GM19455 (cell line): ENCODE measurements around the gene INTS1.
"Not testable (repeated sequence)": the region's sequence is repeated elsewhere in the genome, so short reads cannot be mapped to it uniquely, and the experiment has no call there.

Experiments used
- ATAC-seq: cut with Tn5 transposase; IDR thresholded peaks from one replicate; pipeline ENCODE4 v1.9.1; 2021; ENCODE audit not compliant: unreplicated experiment

Gene INTS1

DNA sequence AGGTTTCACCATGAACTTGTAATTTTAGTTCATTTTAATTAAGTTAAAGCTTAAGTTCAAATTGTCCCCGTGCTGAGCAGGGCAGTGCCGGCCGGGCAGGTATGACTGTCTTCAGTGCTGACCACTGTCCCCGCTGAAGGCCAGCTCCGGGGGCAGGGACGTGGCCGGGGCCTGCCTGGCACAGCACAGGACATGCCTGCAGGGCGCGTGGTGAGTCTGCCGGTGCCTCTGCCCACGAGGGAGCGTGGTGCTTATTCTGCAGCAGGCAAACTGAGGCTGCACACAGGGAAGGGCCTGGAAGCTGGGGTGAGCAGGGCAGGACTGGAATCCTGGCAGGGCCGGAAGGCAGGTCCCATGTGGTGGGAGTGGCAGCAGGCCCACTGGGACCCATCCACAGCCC lies 54.7 kb downstream of the INTS1 start:
- ATAC-seq: no peak

DNA sequence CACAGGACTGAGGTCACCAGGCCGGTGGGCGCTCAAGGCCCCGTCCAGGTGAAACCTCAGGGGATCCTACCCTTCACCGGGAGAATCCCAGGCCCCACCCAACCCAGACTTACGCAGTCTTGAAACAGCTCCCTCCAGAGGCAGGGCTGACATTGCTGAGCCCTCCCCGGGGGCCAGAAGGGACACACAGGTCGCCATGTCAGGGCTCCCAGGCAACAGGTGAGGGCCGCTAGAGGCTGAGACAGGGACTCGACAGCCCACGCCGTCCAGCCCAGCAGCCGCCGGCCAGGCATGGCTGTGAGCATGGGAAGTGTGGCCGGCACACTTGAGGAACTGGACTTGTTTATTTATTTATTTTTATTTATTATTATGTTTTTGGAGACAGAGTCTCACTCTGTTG lies 55.2 kb downstream of the INTS1 start:
- no peak for ATAC-seq

DNA sequence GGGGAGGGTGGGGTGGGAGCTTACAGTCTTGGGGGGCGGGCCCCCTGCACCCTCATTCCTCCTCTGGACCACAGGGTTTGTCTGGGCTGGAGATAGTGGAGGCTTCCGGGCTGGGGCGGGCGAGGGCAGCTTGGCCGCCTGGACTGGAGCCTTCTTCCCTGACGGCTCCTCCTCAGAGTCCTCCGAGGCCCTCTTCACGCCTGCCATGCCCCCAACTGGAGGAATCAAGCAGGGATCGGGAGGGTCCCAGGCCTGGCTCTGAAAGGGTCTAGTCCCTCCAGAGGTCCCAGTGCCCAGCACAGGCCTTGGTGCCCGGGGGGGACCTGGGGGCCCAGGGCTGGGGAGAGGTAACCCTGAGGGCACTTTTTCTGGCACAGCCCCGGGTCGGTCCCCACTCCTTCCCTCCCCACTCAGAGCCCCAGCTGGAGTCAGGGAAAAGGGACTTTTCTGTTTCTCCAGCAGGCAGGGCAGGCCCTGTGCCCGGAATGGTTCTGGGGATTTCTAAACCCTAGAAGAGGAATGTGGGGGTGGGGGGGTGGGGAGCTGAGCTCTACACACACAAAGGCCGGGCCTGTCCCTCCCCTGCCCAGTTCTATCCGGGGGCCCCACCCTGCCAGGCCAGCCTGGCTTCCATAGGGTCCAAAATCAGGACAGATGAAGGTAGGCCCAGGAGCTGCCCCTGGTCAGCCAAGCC lies 56.5 kb downstream of the INTS1 start:
- no peak for ATAC-seq

DNA sequence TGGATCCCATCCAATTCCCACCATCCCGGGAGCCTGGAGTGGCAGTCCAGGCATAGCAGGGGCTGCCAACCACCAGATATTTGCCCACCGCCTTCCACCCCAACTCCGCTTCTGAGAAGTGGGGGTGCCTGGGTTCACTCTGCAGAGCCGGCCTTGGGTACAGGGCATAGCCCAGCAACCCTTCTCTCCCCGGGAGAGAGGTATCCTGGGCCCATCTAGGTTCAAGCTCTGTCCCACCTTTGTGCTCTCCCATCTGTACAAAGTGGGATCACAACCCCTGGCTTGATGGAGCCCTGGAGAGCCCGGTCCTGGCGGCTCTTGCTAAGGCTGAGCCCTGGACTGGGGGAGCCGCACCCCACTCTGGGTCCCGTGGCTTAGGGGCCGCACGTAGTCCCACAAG lies 57.1 kb downstream of the INTS1 start:
- ATAC-seq: no peak

DNA sequence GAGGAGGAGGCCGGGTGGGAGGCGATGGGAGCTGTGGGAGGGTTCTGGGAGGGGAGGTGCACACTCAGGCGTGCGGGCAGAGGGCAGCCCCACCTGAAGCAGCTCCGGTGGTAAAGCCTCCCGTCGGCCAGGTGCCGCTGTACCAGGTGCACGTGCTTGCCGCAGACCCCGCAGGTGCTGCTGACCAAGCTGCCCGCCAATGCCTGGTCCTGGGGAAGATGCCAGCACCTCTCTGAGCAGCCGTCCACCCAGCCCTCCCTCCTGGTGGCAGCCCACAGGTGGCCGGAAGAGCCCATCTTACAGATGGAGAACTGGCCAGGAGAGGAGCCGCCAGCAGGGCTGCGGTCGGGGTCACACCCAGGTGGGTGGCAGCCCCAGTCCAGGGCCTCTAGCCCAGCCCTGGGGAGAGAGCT lies 57.6 kb downstream of the INTS1 start:
- ATAC-seq: no peak

DNA sequence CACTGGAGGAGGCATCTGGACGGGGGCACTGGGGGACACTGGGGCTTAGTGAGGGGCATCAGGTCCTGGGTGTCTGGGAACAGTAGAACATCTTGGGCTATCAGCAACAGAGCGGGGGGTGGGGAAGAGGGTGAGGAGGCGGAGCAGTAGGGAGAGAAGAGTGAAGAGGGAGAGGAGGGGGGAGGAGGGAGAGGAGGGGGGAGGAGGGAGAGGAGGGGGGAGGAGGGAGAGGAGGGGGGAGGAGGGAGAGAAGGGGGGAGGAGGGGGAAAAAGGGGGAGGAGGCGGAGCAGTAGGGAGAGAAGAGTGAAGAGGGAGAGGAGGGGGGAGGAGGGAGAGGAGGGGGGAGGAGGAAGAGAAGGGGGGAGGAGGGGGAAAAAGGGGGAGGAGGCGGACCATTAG lies 58.2 kb downstream of the INTS1 start:
- not testable (repeated sequence) for ATAC-seq

DNA sequence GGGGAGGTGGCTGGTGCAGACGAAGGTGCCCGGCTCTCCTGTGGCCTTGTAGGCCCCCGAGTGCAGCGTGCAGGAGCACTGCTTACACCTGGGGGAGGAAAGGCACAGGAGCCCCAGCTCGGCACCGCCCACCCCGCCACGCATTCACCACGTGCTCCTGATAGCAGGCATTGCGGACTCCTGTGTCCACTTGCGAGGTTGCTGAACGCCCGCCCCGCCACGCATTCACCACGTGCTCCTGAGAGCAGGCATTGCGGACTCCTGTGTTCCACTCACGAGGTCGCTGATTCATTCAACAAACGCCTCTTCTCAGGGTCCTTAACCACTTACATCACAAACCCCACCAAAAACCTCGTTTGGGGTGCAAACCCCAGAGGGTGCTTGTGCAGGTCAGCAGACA lies 58.8 kb downstream of the INTS1 start:
- no peak for ATAC-seq

DNA sequence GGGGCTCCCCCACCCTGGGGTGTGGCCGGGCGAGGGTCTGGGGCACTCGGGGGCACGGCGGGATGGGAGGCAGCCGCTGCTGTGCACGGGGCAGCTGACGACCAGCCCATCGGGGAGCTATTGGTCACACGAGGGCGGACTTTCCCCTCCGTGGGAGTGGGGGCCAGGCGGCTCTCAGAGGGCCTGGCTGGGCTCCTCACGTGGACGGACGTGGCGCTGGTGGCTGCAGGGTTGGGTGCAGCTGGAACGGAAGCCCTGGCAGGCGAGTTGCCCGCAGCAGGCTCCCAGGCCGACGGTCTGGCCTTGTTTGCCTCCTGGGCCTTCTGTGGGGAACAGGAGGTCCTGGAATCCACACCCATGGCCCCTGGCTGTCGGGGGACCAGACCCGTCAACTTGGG lies 59.3 kb downstream of the INTS1 start:
- no peak for ATAC-seq

DNA sequence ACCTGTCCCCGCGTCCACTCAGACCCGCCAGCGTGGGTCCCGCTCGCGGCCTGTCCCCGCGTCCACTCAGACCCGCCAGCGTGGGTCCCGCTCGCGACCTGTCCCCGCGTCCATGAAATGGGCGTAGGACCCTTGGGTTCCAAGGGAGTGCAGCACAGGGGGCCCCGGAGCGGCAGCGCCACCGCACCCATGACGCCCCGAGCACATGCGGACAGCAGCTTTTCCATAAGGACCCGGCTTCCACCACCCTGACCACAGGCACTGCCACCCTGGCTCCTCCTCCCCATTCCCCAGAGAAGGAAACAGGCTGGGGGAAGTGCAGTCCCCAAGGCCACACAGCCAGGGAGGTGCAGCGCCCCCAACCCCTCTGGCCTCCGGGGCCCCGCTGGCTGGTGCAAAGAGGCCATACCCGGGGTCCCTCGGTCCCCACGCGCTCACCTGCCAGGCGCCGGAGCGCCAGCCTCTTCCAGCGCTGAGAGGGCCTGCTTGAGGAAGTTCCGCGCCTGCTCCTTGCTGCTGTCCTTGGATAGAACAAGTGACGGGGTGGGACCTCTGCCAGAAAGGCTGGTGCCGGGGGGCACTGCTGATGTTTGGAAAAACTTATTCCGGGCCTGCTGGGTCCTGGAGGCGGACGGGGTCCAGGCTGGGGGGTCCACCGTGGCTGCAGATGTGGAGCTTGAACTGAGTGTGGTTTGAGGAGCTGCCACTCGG lies 59.8 kb downstream of the INTS1 start:
- no peak for ATAC-seq

DNA sequence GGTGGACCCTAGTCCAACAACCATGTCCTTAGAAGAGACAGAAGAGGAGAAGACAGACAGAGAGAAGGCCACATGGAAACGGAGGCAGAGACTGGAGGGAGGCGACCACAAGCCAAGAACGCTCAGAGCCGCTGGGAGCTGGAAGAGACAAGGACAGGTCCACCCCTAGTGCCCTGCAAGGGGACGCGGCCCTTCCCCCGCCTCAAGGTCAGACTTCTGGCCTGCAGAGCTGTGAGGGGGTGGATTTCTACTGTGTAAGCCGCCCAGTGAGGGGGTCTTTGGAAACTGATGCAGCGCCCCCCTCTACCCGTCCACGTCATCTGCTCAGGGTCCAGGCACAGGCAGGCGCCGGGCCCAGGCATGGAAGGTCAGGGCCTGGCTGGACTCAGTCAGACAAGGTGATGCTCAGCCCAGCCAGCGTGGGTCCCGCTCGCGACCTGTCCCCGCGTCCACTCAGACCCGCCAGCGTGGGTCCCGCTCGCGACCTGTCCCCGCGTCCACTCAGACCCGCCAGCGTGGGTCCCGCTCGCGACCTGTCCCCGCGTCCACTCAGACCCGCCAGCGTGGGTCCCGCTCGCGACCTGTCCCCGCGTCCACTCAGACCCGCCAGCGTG lies 60.5 kb downstream of the INTS1 start:
- ATAC-seq: not testable (repeated sequence)

DNA sequence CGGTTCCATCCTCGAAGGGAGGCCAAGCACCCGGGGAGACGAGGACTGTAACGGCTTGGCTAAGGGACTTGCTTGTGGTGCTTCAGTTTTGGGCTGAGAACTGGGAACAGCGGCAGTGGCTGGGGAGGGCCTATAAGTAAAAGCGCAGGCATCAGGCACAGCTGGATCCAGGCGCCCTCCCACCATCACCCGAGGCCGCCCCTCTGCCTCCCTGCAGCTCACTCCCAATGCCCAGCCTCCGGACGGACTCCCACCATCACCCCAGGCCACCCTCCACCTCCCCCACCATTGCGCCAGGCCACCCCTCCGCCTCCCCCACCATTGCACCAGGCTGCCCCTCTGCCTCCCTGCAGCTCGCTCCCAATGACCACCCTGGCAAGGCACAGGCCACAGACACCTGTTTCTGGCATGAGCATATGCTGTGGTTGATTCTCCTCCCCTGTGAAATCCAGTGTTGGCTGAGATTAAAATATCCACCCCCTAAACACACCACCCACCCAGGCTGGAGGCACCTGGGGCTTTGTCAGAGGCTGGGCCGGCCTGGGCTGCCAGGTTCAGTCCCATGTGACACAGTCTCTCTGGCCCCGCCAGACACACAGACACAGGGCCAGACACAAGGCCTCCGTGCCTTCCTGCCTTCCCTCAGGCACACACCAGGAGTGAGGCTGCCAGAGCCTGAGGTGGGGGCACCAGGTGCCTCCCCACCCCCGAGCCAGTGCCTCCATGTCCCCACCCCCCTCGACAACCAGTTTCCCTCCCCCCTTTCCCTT lies 61.6 kb downstream of the INTS1 start:
- no peak for ATAC-seq

DNA sequence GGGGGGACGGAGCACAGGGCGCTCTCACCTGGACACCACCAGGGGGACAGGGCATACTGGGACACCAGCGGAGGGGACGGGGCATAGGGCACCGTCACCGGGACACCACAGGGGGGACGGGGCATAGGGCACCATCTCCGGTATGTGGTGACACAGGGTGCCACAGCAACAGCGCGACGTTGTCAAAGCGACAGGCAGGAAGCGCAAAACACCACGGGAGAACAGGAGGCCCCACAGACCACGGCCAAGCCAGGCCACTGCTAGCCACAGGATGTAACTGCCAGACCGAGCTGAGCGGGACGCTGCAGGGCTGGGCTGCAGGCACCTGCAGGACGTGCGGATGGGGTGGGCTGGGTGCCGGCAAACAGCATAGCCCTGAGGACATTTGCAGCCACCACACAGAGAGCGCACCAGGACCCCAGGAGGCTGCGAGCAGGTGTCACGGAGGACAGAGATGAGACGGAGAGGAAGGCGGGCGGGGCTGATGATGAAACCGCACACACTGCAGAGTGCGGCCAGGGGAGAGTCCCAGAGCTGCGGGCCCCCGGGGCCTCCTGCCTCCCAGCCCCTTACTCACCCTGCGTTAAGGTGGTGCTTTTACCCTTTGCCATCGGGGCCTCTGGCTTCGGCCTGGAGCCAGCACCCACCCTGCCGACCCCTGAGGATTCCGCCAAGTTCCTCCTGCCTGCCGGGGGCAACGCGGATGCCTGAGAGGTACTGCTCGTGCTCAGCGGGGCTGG lies 62.4 kb downstream of the INTS1 start:
- no peak for ATAC-seq

DNA sequence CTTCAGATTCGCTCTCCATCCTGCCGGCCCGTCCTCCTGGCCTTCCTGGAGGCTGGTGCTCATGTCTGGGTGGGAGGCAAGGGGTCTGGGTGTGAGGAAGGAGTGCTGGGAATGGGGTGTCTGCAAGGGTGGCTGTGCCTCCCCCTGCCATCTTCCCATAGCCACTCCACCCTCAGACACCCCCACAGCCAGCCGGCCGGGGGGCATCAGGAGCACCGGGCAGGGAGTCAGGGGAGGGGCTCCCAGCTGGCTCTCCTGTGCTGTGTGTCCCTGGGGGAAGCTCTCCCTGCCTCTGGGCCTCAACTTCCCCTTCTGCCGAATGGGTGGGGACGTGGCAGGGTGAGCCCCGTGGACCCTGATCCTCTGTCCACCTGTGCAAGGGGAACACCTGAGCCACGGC lies 63.6 kb downstream of the INTS1 start:
- no peak for ATAC-seq

DNA sequence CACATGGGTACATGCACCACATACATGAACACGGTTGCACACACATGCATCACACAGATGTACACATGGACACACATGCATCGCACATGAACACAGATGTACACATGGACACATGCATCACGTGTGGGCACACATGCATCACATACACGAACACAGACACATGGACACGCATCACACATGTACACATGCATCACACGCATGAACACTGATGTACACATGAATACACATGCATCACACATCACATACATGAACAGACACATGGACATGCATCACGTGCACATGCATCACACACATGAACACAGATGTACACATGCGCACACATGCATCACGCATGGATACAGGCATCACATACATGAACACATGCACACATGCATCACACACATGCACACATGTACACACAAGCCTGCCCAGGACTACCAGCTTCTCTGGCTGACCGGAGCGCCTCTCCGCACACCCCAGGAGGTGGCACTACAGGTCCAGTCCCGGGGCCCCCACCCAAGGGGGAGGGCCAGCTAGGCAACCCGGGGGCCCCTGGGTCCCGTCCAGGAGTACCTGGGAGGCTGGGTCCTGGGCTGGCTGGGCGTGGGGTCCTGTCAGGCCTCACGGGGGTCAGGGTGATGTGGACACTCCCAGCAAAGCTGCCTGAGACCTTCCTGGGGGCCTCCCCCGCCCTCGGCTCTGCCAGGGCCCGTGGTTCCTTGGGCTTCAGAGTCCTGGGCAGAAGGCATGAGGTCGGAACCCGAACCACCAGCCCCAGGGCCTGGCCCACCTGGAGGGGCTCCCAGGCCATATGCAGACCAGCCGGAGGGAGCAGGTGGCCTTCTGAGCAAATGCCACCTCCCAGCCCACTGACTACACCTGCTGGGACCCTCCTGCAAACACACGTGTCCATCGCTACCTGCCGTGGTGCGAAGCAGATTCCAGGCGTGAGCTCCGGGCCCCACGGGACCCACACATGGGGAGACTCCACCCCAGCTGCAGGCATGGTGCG lies 64.5 kb downstream of the INTS1 start:
- ATAC-seq: no peak

DNA sequence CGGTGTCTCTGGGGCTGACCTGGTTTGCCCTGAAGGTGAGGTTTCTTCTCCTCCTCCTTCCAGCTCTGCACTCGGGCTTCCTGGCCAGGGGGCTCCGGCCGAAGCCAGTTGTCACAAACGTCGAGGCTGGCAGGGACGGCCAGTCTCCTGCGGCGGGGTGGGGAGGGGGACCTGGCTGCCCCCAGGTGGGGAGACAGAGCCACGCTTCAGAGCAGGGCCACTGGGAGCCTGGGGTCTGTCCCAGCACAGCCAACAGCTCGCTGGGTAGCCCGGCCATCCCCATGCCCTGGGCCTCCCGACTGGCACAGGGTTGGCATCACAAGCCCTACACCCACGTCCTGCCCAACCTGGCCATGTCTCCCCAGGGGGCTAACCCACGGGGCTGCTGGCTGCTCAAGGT lies 65.4 kb downstream of the INTS1 start:
- no peak for ATAC-seq

DNA sequence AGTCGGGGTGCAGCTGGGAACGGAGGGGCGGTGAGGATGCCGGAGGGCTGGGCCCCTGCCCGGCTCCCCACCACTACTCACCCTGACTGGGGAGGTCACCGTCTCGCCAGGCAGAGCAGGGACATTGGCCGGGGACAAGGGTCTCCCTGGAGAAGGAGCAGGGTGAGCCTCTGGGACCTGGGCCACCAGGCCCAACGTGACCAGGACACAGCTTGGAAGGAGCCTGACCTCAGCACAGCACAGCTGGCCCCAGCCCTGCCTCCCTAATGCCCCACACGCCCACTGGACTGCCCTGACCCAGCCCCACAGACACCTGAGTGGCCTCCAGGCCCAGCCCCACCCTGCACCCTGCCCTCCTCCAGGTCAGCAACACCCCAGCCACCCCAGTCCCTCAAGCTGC lies 66.0 kb downstream of the INTS1 start:
- no peak for ATAC-seq

DNA sequence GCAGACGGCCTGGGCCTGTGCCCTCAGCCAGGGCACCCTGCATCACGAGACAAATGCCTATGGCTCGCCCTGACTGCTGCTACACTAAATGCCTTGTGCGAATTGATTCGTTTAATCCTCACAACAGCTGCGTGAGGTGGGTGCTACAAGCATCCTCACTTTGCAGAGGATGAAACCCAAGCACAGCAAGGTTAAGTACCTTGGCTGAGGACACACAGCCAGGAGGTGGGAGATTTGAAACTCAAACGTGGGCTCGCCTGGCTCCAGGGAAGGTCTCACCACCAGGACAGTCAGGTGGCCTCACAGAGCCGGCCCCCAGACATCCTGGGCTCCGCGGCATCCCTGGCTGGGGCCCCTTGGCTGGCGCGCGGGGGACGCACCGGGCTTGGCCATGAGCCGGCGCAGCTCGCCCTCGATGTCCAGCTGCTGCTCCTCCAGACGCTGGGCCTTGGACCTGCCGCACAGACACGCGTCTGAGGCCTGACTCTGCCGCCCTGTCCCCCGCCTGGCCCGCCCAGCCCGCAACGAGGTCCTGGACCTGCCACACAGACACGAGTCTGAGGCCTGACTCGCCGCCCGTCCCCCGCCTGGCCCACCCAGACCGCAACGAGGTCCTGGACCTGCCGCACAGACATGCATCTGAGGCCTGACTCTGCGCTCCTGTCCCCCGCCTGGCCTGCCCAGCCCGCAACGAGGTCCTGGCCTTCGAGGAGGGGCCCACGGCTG lies 66.9 kb downstream of the INTS1 start:
- ATAC-seq: no peak

DNA sequence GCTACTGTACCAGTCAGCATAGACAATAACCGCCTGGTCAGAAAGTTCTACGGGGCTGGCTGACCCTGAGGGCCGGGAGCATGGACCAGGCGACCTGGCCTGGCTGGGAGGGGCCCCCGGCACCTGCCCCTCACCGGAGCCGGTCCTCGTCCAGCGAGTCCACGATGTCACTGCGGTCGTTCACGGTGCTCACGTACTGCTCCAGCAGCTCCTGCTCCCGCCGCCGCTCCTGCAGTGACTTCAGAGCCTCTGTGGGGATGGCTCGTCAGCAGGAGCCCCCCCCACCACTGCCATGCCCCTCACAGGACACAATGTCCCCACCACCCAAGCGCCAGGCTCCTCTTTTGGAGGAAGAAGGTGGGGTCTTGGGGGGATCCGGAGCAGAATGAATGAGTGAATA lies 67.6 kb downstream of the INTS1 start:
- no peak for ATAC-seq
